Measurements from ENCODE around the gene SLX9.

DNA sequence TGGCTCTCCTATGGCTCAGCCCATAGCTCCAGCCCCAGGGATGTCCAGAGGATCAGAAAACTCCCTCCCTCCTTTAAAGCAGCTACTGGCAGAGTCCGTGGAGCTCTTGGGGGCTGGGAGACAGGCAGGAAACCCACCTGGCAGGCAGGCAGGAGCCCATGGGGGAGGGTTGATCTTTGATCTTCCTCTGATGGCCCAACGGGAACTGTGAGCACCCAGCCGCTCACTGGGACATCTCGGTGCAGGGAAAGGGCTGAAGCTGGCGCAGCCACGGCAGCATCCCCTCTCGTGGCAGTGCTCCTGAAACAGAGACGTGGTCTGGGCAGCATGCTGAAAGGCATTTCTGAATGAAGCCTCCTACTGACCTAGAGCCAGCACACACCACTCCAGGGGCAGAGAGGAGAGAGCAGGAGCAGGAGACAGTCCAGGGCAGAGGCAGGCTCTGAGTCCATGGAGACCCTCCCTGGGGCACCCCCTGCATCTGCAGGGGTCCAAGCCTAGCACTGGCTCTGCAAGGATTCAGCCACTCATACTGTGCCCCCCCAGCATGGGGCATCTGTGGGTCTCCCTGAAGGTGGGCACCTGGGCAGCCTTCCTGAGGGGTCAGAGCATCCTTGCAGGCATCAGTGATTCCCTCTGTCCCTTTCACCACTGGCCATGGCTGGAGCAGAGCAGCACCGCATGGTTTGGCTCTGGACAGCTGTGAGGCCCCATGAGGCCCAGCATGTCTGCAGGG, 4.9 kb upstream of the SLX9 start:
- TF ChIP-seq, protein P1, sequence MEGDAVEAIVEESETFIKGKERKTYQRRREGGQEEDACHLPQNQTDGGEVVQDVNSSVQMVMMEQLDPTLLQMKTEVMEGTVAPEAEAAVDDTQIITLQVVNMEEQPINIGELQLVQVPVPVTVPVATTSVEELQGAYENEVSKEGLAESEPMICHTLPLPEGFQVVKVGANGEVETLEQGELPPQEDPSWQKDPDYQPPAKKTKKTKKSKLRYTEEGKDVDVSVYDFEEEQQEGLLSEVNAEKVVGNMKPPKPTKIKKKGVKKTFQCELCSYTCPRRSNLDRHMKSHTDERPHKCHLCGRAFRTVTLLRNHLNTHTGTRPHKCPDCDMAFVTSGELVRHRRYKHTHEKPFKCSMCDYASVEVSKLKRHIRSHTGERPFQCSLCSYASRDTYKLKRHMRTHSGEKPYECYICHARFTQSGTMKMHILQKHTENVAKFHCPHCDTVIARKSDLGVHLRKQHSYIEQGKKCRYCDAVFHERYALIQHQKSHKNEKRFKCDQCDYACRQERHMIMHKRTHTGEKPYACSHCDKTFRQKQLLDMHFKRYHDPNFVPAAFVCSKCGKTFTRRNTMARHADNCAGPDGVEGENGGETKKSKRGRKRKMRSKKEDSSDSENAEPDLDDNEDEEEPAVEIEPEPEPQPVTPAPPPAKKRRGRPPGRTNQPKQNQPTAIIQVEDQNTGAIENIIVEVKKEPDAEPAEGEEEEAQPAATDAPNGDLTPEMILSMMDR (optimal IDR thresholded peaks at IDR 0.05 in 1 of 3, IDR thresholded peaks at IDR 0.05 in 1 of 3, conservative IDR thresholded peaks at IDR 0.05 in 1 of 3; ENCODE audit: extremely low read depth in 1 of 3, insufficient read depth in 2 of 3, low read length in 3 of 3): no peak
- TF ChIP-seq EZH2 (IDR thresholded peaks at IDR 0.05; ENCODE audit: low read length): no peak

Data from keratinocyte (primary cell).